Measurements from ENCODE around the gene POLR3C.
A peak's percentile ranks its signal among the peaks of the same experiment; 100 is the strongest.
"Not testable (repeated sequence)": the region's sequence is repeated elsewhere in the genome, so short reads cannot be mapped to it uniquely, and the experiment has no call there.

Gene POLR3C

DNA sequence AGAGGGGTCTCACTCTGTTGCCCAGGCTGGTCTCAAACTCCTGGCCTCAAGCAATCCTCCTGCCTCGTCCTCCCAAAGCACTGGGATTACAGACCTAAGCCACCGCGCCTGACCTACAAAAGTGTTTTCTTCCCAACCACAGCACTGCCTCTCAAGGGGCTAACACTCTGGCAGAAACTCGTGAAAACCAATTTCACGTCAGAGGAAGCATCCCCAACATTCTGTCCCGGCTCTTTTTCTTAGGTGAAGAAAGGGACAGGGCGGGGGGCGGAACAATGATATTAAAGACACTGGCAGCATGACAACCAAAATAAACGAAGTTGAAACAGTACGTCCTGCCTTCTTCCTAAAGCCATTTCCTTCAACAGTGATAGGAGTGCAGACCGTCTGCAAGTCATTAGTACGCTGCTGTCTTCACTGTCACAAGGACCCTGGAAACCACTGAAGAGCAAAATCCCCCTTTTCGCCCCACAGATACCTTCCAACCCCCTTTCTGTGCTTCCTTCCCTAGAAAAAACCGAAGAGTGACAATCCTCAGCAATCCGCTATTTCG is 1.1 kb upstream of the POLR3C start:
- DNase-seq = not testable (repeated sequence)

DNA sequence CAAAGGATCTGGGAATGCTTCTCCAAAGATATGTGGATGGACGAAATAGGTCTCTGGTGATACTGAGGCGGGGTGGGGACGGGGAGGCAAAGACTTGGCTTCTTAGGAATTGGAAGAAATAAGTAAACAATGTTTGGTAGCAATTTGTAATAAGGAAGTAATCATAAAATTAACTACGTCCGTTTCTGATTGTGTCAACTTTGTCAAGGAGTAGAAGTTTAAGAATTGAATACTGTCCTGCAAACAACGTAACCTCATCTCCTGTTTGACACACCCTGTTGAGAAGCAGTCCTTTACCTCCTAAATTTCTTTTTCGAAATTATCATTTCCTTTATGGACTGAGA is 471 bp downstream of the POLR3C start:
- DNase-seq = no peak

DNA sequence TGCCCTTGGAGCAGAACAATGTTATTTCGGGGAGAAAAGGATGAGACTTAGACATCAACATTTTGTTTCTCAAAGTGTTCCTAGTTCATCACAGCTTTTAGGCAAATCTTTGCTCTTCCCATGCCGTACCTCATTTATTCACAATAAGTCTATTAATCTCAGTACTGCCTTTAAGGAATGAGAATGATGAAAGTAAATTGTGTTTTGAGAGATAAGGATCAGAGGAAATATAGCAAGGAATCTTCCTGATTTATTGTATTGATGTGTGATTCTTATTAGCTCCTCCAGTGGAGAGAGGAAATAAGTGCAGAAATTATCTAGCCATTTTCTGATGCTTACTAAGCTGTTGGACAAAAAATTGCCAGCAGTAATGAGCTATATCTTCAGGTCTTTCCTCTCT is 2.0 kb downstream of the POLR3C start:
- DNase-seq = no peak

DNA sequence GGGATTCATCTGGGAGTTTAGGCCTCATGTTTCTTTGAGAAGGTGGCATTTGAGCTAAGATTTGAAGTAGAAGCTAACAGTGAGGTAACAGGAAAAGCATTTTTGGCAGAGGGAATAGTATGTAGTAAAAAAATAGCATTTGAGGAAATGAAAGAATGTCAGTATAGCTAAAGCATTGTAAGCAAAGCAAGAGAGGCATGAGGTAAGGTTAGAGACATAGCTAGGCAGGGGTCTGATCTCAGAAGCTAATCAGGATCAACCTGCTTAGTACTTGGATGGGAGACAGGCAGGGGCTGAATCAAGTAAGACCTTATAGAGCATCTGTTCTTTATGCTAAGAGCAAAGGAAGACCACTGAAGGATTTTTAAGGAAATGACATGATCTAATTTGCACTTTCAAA is 4.0 kb downstream of the POLR3C start:
- no peak for DNase-seq

DNA sequence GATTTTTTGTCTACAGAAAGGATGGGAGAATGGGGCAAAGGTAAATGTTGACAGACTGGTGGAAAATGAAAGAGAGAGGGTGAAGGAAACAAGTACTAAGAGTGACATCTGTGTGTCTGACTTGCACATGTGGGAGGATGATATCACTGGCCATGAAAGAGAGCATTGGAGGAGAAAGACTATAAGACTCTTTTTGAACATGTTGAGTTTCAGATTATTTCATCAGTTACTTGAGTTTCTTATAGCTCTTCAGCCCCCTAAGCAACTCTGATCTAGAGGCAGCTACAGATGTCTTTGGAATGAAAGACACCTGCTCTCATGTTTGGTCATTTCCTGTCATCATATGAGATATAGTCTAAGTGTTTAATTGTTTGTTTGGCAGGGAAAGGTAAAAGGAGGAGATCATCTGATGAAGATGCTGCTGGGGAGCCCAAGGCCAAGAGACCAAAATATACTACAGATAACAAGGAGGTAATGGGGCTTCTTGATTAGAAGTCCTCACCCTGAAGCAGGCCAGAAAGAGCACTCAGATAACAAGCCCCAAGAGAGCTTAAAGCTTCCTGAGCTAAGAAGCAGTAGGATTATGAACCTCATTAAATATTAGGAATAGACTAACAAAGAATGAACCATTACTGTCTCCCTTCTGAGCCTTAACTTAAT is 4.5 kb downstream of the POLR3C start:
- no peak for DNase-seq

DNA sequence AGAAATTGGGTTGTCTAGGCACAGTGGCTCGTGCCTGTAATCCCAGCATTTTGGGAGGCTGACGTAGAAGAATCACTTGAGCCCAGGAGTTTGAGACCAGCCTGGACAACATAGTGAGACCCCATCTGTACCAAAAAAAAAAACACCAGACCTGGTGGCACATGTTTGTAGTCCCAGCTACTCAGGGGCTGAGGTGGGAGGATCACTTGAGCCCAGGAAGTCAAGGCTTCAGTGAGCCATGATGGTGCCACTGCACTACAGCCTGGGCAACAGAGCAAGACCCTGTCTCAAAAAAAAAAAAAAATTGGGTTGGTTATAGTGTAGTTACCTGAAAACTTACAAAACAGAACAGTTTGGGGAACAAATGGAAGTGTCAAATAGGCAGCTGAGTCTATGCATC is 6.8 kb downstream of the POLR3C start:
- DNase-seq = not testable (repeated sequence)

DNA sequence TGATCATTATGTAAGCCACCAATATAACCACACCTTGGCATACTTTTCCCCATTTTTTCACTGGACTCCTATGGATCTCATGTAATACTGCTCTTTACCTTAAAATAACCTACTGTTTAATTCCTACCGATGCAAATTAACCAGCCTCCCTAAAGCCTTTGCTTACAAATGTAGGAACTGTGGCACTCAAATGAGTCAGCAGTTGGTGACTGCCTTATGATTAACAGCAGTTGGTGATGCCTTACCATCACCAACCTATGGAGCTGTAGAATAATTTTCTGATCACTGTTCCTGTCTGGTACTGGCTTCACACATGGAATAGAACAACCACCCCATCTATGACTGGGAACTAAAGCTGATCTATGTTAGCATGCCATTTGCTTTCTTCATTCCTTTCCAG is 13.7 kb downstream of the POLR3C start:
- no peak for DNase-seq

DNA sequence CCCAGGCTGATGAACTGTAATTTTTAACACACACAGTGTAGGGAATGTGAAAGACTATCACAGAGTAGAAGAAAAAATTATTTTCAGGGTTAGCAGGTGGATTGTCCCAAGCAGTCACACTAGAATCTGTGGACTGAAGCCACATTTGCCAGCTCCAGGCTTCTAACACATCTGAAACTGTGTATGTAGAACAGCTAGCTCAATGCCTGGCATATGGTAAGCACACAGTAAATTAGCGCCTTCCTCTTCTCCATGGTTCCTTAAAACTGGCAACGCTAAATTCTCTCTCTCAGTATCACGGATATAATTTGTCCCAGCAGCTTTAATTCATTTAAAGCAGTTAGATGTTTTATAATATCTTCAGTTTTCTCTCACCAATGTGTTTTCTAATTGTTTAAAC is 19.0 kb downstream of the POLR3C start:
- DNase-seq = no peak

DNA sequence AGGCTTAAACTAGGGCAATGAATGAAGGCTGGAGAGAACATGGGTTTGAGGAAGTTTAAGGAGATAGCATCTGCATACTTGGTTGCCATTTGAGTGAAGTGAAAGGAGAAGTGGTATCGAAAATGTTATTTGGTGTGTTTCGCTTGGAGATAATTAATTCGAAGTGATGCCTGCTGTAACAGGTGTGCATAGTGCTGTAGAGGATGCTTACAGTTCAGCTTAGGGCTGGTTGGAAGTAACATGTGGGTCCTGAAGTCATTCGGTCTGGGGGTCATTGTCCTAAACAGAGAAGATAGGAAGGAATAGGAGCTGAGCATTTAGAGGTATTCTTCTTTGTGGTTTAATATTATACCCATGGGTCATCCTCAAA is 21.1 kb downstream of the POLR3C start:
- DNase-seq = peak in 1 of 6 experiments; percentile 41

DNA sequence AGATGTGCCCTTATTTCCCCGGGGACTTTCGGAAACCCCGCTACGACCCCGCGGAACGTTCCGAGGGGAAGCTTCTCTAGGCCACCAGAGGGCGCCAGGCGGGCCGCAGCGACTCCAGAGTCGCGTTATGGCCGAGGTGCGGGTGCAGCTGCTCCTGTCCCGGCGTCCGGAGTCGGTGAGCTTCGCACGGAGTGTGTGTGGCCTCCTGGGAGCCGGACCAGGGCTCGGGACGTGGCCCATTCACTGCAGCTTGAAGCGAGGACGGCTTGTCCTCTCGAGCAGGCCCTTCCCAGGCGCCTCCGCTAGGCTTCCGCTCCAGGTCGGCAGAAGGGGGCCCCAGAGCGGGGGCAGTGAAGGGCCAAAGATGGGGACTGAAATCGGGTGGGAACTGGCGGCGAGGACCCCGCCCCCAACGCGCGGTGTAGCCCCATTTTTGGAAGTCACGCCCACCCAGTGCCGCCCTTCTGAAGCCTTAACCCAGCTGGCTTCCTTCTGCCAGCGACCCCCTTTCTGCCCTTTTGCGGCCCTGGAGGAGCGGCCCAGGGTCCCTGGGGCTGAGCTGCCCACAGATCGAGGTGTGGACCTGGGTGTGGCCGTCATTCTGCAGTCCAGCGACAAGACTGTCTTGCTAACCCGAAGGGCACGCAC is 21.6 kb downstream of the POLR3C start, which contains the start of gene NUDT17:
TSS of gene NUDT17 (plus strand) at position 117 of the 648 bp plus-strand sequence. CDS start at position 128, 11 bp downstream.
- DNase-seq = peak; percentile 41 to 77 (median 66)

DNA sequence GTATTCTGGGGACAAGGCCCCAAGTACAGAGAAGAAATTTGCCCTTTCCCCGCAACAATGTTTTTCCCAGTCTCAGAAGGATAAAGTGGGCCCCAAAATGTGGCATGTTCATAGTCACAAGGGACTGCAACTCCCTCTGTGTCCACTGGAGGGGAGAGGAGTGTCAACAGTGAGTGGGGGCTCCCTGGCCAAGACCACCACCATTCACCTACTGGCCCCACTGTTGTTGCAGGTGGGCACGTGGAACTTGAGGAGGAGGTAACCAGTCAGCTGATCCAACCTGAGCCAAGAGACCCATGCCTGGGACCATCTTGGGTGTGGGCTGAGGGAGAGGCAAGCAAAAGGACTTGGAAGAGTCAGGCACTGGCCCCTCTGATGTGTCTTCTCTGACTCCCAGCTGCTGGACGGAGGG is 22.2 kb downstream of the POLR3C start:
- DNase-seq = peak in 4 of 6 experiments; percentile 7 to 47 (median 20)

DNA sequence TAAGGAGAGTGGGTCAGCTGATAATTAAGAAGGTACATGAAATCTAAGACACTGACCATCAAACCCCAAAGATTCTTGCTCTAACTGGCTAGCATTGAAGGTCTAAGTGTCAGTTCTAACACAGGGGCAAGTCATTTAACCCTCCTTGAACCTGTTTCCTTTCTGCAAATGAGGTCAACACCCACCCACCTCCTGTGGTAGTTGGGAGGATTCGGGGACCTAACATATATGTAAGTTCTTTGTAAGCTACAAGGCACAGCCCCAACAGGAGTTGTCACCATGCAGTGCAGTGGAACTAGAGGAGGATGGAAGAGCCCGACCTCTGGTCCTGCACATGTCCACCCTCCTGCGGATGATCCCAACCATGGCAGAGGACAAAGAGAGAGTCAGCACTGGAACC is 23.8 kb downstream of the POLR3C start:
- DNase-seq = no peak

DNA sequence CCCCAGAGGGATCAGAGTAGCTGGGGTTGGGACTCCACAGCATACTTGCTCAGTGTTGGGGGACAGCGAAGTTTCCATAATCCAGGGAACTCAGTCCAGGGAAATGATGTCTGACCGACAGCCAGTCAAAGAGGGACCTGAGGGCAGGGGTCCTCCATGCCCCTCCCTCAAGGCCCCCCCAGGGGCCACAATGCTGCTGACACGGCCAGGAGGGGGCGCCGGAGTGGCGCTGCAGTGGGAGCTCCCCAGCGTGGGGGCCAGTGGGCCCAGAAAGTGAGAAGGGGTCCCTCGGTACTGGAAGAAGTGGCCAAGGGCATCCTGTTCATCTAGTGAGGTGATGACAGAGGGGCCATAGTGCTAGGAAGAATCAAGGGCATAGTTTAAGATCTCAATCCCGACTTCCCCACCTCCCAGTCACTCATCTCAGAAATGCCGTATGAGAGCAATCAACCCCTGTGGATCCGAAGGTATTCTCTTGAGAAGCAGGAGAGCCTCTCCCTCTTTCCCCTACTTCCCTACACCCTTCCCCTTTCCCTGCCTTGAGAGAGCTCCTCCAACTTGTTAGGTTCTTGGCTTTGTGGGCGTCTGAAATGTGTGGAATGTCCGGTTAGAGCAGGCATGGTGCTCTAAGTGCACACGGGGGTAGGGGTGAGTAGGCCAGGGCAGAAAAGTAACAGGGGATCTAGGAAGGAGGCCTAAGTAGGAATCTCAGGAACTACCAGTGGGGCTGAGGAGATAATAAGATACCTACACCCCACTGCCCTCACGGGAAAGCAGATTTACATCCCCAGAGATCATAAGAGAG is 25.6 kb downstream of the POLR3C start:
- peak in 1 of 6 experiments; percentile 3 for DNase-seq

DNA sequence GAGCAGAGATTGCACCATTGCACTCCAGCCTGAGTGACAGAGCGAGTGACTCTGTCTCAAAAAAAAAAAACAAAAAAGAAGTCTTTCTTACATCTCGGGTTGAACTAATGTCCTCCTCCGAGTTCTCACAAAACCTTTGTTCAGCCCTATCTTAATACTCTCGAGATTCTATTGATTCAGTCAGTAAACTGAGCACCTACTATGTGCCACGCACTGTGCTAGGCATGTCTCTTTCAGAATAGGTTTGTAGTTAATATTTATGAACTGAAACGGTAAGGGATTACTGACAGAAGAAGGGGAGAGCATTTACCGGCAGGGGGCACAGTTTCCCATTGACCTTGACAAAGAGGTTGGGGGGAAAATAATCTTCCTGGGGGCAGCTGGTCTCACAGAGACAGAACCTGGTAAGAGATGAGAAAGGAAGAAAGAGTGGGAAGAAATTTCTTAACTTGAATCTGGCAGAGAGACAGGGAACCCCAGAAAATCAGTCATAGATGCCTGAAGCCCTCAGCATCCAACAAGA is 31.5 kb downstream of the POLR3C start:
- DNase-seq = no peak

DNA sequence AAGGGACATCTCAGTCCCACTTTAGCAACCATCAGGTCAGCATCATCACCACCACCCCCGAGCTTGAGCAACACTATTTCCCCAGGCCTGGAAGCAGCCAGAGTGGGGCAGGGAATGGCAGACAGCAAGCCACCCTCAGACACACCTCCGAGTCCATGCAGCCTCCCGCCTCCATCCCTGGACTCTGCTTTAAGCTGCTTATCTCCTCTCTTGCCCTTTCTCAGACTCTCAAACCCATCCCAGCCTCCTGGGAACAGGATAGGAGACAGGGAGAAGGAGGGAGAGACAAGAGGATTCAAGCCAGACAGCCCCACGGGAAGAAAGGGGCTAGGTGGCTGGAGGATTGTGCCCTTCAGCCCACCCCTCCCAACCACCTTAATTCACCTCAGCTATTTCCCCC is 33.2 kb downstream of the POLR3C start:
- DNase-seq = no peak

DNA sequence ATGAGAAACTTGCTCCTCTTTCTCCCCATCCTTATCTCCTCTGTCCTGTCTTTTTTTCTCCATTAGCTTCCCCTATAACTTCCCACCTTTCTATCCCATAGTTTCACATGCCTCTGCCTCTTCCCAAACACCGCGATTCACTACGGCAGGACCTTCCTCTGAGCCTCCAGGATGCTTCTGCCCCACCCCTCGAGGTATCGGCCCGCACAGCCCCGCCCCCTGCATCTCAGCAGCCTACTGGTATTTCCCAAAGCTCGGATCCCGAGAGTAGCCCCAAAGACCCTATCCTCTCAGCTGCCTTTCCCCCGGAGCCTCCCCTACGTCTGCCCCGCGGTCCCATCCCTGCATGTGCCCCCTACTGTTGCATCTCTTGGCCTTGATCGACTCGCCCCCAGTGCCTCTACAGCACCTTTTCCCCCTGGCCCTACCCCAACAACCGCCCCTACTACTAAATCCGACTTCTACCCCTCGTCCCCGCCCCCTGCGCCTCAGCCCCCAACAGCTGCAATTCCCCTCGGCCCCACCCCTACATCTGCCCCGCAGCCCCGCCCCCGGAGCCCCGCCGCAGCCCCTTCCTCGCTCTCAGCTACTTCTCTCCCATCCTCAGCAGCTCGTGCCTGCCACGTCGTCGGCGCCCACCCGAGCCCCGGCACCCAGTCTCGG is 34.4 kb downstream of the POLR3C start:
- peak in 4 of 6 experiments; percentile 56 to 82 (median 68) for DNase-seq

DNA sequence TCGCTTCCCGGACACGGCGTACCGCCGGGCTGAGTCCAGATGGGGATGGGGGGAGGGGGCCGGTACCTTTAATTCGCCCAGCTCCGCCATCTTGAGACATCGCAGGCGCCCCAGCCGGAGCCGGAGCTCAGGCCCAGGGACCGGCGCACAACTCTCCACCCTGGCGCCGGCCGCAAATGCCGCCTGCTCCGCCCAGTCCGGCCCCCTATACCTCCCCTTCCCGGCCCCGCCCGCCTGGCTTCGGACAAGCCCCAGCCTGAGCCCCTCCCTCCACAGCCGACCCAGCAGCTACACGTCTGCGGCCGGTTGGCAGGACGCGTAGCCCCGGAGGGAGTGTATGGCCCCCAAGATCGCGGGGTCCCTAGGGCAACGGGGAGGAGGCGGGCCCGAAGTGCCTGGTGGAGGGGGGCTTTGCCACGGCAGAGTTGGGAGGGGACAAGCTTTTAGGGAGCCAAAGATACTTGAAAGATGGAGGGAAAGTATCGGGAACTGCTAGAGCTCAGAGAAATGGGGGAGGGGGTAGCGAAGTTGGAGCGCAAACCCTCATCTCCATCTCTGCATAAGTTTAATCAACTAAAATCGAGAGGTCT is 35.0 kb downstream of the POLR3C start, which contains the start of gene PIAS3:
TSS of gene PIAS3 (minus strand) at position 181 of the 590 bp plus-strand sequence. CDS start at position 90, 91 bp downstream.
- DNase-seq = peak; percentile 59 to 82 (median 78)

DNA sequence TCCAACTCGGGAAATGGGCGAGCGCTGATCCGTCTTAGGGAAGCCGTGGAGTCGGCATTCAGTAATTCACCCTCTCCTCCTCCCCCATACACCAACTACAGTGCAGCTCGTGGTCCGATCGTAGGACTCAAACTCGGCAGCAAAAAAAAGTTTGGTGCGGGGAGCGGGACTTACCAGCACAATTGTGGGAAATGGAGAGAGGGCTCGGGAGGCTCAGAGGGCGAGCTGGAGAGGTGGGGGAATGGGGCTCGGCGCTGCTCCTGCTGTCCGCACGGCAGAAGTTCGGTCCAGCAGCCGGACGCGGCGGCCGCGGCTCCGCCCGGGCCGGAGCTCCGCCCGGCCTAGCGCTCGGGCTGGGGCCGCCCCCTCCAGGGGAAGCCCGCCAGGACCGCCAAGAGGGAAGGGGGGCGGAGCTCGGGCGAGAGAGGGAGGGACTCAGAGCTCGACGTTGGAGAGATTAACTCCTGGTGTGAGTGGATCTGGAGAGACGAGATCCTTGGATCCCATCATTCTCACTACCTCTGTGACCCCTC is 35.6 kb downstream of the POLR3C start:
- DNase-seq = peak; percentile 30 to 71 (median 52)

DNA sequence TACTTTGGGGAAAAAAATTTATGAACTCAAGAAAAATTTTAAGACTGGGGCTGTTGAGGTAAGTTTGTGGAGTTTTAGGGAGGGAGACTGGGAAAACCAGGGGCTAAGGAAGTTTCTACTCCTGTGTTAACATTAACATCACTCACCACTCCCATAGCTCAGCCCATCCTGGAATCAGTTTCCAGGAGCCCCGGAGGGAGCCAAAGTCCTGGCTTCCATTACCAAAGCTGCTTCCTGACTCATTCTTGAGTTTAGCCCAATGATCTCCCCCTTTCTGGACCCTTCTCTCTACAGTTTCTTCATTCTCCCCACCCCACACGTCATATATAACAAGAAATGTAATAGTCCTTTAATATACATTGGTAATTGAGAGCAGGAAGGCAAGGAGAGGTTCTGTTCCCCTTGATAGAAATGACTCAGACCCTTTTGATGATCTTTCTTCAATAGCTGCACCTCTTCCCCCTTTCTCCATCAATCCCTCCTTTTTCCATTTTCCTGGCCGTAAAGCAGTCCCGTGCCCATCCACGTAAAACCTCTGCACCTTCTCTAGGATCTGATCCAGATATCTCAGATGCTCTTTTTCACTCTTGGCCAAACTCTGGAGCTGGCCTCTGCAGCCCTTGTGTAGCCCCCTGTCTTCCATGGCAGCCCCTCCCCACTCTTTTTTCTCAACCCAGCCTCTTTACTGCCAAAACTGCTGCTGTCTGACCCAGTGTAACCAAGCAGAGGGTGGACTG is 39.5 kb downstream of the POLR3C start:
- no peak for DNase-seq

DNA sequence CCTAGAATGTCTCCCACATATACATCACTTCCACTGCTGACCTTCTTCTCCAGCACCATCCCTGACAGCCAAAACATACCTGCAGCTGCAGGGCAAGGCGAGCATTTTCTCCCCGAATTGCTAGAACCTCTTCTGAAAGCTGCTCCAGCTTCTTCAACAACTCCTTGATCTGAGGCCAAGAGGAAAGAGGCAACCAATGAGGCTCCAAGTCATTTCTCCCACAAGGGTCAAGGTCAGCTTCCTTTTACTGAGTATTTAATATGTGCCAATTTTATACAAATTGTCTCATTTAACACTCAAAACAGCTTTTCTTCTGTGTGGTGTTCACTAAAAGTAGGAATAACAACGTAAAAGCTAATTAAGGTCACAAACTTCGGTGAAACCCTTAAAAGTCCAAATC is 44.2 kb downstream of the POLR3C start:
- no peak for DNase-seq

Data from stimulated activated naive CD4-positive, alpha-beta T cell (primary cell).